OCI-LY1 (cell line): ENCODE data around the gene HSDL1.
"Not testable (repeated sequence)": the region's sequence is repeated elsewhere in the genome, so short reads cannot be mapped to it uniquely, and the experiment has no call there.

Experiments used
- H2AFZ ChIP-seq: fragments of 200-600 bp; sonication (generic), shearing (Covaris generic); 2 replicates; pipeline ENCODE4 v1.6.0; 2014; ENCODE audit warnings: antibody characterized with exemption, mild to moderate bottlenecking, low read length
- H3F3A ChIP-seq: fragments of 200-600 bp; sonication (generic), shearing (Covaris generic); 2 replicates; pipeline ENCODE4 v1.6.0; 2014; ENCODE audit warnings: mild to moderate bottlenecking, antibody characterized with exemption, low read length, moderate library complexity; ENCODE audit not compliant: insufficient read depth
- H3K27ac ChIP-seq: fragments of 200-600 bp; sonication (generic); 2 replicates; pipeline ENCODE4 v1.5.1; 2014; ENCODE audit warnings: low read length, mixed run types, mild to moderate bottlenecking, low read depth; ENCODE audit not compliant: poor library complexity, severe bottlenecking
- H3K27me3 ChIP-seq: fragments of 200-600 bp; sonication (generic); 2 replicates; pipeline ENCODE4 v1.6.0; 2014; ENCODE audit warnings: antibody characterized with exemption, mild to moderate bottlenecking, low read length, moderate library complexity; ENCODE audit not compliant: insufficient read depth
- H3K36me3 ChIP-seq: fragments of 200-600 bp; sonication (generic); 2 replicates; pipeline ENCODE4 v1.6.1; 2014; ENCODE audit warnings: mild to moderate bottlenecking, antibody characterized with exemption, low read length, moderate library complexity, mixed read lengths; ENCODE audit not compliant: insufficient read depth
- H3K4me1 ChIP-seq: fragments of 200-600 bp; sonication (generic); 2 replicates; pipeline ENCODE4 v1.5.1; 2014; ENCODE audit warnings: mild to moderate bottlenecking, low read length, moderate library complexity; ENCODE audit not compliant: insufficient read depth, severe bottlenecking
- H3K4me2 ChIP-seq: fragments of 200-600 bp; sonication (generic), shearing (Covaris generic); 2 replicates; pipeline ENCODE4 v1.6.1; 2014; ENCODE audit warnings: low read length
- H3K4me3 ChIP-seq: fragments of 200-600 bp; sonication (generic); 2 replicates; pipeline ENCODE4 v1.5.1; 2014; ENCODE audit warnings: low read length, low read depth, mild to moderate bottlenecking, mixed read lengths; ENCODE audit not compliant: poor library complexity, severe bottlenecking
- H3K79me2 ChIP-seq: fragments of 200-600 bp; shearing (Covaris generic); 2 replicates; pipeline ENCODE4 v1.6.1; 2016; ENCODE audit warnings: mixed run types, low read length, mixed read lengths; ENCODE audit not compliant: insufficient read depth
- H3K9ac ChIP-seq: fragments of 200-600 bp; sonication (generic), shearing (Covaris generic); 2 replicates; pipeline ENCODE4 v1.6.1; 2014; ENCODE audit warnings: mild to moderate bottlenecking, low read length, mixed read lengths
- H3K9me2 ChIP-seq: fragments of 200-600 bp; sonication (generic), shearing (Covaris generic); 2 replicates; pipeline ENCODE4 v1.6.1; 2014; ENCODE audit warnings: low read depth, mild to moderate bottlenecking, low read length, mixed read lengths
- H3K9me3 ChIP-seq: fragments of 200-600 bp; shearing (Covaris generic); 2 replicates; pipeline ENCODE4 v1.6.1; 2014; ENCODE audit warnings: low read length, mixed read lengths
- H4K20me1 ChIP-seq: fragments of 200-600 bp; sonication (generic), shearing (Covaris generic); 2 replicates; pipeline ENCODE4 v1.6.0; 2016; ENCODE audit warnings: mild to moderate bottlenecking, low read length; ENCODE audit not compliant: insufficient read depth
- EZH2 ChIP-seq: fragments of 200-600 bp; sonication (generic), shearing (Covaris generic); IDR thresholded peaks from 2 replicates; pipeline ENCODE4 v1.8.0; 2017; ENCODE audit warnings: borderline replicate concordance, mixed run types, mild to moderate bottlenecking, antibody characterized with exemption, low read length, moderate library complexity, mixed read lengths
- TF ChIP-seq, protein P1 (sequence below): fragments of 200-600 bp; sonication (generic), shearing (Covaris generic); IDR thresholded peaks from 2 replicates; pipeline ENCODE4 v1.5.1; 2017; ENCODE audit warnings: mild to moderate bottlenecking, antibody characterized with exemption, low read length, moderate library complexity, mixed read lengths

HSDL1 gene

GRCh38 chr16:84117494-84117843 is 27.5 kb downstream of the HSDL1 start:
- Histone ChIP-seq H3F3A (no peaks in the 10 kb centered on the region), H3K27me3 (no peaks in the 10 kb centered on the region), H3K4me1 (peaks cover 24% of the 10 kb centered on the region), H3K79me2 (peaks cover 34% of the 10 kb centered on the region), H3K36me3 (peaks cover 4% of the 10 kb centered on the region; the same call in 1 of the 2 replicates), H3K9ac (peak overlapping the region; percentile 84), H4K20me1 (no peaks in the 10 kb centered on the region), H3K9me2 (no peaks in the 10 kb centered on the region), H3K9me3 (no peaks in the 10 kb centered on the region), H3K4me3 (peak overlapping the region; percentile 72), H3K4me2 (peak overlapping the region; percentile 68), H2AFZ (no peak overlapping the region), H3K27ac (peak overlapping the region; percentile 86)
- TF ChIP-seq, protein P1, sequence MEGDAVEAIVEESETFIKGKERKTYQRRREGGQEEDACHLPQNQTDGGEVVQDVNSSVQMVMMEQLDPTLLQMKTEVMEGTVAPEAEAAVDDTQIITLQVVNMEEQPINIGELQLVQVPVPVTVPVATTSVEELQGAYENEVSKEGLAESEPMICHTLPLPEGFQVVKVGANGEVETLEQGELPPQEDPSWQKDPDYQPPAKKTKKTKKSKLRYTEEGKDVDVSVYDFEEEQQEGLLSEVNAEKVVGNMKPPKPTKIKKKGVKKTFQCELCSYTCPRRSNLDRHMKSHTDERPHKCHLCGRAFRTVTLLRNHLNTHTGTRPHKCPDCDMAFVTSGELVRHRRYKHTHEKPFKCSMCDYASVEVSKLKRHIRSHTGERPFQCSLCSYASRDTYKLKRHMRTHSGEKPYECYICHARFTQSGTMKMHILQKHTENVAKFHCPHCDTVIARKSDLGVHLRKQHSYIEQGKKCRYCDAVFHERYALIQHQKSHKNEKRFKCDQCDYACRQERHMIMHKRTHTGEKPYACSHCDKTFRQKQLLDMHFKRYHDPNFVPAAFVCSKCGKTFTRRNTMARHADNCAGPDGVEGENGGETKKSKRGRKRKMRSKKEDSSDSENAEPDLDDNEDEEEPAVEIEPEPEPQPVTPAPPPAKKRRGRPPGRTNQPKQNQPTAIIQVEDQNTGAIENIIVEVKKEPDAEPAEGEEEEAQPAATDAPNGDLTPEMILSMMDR, result no peak
- no peak for TF ChIP-seq EZH2

DNA sequence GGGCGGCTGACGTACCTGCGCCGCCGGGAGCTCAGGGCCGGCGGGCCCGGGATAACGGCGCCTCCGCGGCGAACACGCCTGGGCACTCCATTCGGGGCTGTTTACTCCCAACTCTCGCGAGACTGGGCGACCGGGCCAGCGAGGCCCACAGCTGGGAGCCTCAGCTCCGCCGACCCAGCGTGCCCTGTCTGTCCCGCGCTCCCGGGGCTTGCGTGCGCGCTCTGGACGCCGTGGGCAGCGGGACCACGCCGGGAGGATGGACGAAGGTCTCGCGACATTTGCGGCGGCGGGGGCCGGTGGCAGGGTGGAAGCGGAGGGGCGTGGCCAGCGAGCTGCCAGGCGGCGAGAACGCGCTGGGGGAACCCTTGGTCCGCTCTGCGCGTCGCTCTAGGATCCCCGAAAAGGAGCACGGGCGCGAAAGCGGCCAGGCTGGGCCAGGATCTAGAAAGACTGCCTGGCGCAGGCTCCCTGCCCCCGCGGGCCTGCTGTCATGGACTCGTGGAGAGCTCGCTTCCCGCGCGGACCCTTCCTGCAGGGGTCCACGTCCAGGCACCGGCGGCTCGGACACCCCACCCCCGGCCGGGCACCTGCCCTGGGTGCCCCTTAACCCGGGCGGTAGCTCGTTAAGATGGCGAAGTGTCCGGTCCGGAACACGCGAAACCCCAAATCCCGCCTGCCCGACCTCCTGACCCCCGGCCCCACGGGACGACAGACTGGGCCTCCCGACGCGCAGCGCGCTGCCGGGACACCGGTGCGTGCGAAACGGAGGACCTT is 28.1 kb downstream of the HSDL1 start, which contains the start of gene MBTPS1:
Gene MBTPS1 (minus strand): TSS at position 223 of the 774 bp plus-strand sequence. CDS start 15,159 bp downstream, outside the sequence.
- Histone ChIP-seq H3K36me3 (0 out of 2 replicates have a peak, but pooled peaks cover 3% of the 10 kb centered on the region), H3K9me2 (no peaks in the 10 kb centered on the region), H3K9me3 (no peaks in the 10 kb centered on the region), H3K4me2 (peak within 1 kb of the TSS; percentile 68), H3K4me3 (peak within 1 kb of the TSS; percentile 72), H3K27me3 (no peaks in the 10 kb centered on the region), H2AFZ (no peak within 1 kb of the TSS), H3K9ac (peak within 1 kb of the TSS; percentile 84), H3F3A (no peaks in the 10 kb centered on the region), H3K27ac (peak within 1 kb of the TSS; percentile 86), H3K4me1 (peaks cover 27% of the 10 kb centered on the region), H3K79me2 (peaks cover 40% of the 10 kb centered on the region), H4K20me1 (no peaks in the 10 kb centered on the region)
- TF ChIP-seq, protein P1, result no peak
- no peak for TF ChIP-seq EZH2

DNA sequence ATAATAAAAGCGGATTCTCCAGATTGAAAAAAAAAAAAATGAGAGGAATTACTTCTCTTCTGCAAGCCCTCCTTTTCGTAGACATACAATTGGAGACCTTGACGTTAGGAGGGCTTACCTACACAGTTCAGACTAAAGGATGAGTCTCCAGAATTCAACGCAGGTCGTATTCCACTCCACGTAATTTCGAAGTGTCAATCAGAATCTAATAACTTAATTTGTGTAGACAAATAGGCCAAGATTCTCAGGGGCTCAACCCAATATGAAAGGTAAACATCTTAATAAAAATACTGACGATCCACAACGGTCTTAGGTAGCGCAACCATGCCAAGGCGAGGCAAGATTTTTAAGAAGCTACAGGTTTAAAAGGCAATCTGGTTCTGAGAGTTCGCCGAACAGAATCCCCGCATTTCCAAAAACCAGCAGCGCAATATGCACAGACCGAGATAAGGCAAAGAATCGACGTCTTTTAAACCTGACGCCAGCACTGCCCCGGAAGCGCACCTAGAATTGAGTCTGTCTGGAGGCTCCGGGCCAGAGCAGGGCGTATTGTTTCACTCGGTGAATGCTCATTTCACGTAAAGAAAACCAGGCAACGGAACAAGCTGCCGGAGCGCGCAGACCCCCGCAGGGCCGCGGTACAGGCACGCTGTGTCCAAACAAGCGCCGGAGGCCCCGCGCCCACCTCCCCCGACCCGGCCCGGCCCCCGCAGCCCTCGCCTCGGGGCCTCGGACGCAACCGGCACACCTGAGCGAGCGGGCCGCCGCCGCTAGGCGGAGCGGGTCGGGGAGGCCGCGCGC is 28.9 kb downstream of the HSDL1 start:
- Histone ChIP-seq H3K9me2 (no peaks in the 10 kb centered on the region), H3K4me2 (peak overlapping the region; percentile 68), H3K4me3 (peak overlapping the region; percentile 72), H3F3A (no peaks in the 10 kb centered on the region), H3K27me3 (no peaks in the 10 kb centered on the region), H3K79me2 (peaks cover 48% of the 10 kb centered on the region), H3K9me3 (no peaks in the 10 kb centered on the region), H3K36me3 (0 out of 2 replicates have a peak, but pooled peaks cover 3% of the 10 kb centered on the region), H2AFZ (no peak overlapping the region), H3K27ac (peak overlapping the region; percentile 86), H4K20me1 (no peaks in the 10 kb centered on the region), H3K9ac (peak overlapping the region; percentile 84), H3K4me1 (peaks cover 35% of the 10 kb centered on the region)
- TF ChIP-seq, protein P1, result no peak

DNA sequence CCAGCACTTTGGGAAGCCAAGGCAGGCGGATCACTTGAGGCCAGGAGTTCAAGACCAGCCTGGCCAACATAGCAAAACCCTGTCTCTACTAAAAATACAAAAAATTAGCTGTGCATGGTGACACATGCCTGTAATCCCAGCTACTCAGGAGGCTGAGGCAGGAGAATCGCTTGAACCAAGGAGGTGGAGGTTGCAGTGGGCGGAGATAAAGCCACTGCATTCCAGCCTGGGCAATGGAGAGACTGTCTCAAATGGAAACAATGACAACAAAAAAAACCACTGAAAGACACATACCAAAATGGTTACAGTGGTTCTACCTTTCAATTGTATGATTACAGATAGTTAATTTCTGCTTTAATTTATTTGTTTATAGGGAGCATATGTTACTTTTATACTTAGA is 33.0 kb downstream of the HSDL1 start:
- H3K27ac ChIP-seq, result peak overlapping the region; percentile 35
- peaks cover 57% of the 10 kb centered on the region for H3K4me1 ChIP-seq
- H3K9ac ChIP-seq, H2AFZ ChIP-seq, H3K36me3 ChIP-seq, H3K9me3 ChIP-seq, H3K4me3 ChIP-seq, H3K9me2 ChIP-seq, H3K27me3 ChIP-seq, H3F3A ChIP-seq, H4K20me1 ChIP-seq: not testable (repeated sequence)
- H3K79me2 ChIP-seq, result peaks cover 82% of the 10 kb centered on the region
- peak overlapping the region; percentile 26; the same call in 1 of the 2 replicates for H3K4me2 ChIP-seq
